Trophoblast cell (in vitro differentiated cells and primary cell): ENCODE data around the gene WDFY1.

Source experiments
- DNase-seq, 2 donors: peaks; one replicate each; pipeline ENCODE4 v3.0.0-alpha.2; 2016
- H2AFZ ChIP-seq: 2 replicates; pipeline ENCODE4 v1.6.1; 2013; ENCODE audit warnings: low read length, moderate library complexity, mild to moderate bottlenecking; ENCODE audit not compliant: insufficient read depth, poor library complexity
- H2AK5ac ChIP-seq: 2 replicates; pipeline ENCODE4 v1.6.1; 2013; ENCODE audit warnings: mild to moderate bottlenecking, low read length
- H2BK120ac ChIP-seq: 2 replicates; pipeline ENCODE4 v1.6.1; 2013; ENCODE audit warnings: low read length, mild to moderate bottlenecking, moderate library complexity; ENCODE audit not compliant: insufficient read depth, poor library complexity
- H2BK12ac ChIP-seq: 2 replicates; pipeline ENCODE4 v1.6.1; 2013; ENCODE audit warnings: mild to moderate bottlenecking, low read length, moderate library complexity
- H2BK5ac ChIP-seq: 2 replicates; pipeline ENCODE4 v1.6.1; 2013; ENCODE audit warnings: low read length, low read depth, moderate library complexity, mild to moderate bottlenecking; ENCODE audit not compliant: poor library complexity
- H3K14ac ChIP-seq: 2 replicates; pipeline ENCODE4 v1.6.1; 2013; ENCODE audit warnings: mild to moderate bottlenecking, low read length
- H3K18ac ChIP-seq: 2 replicates; pipeline ENCODE4 v1.6.1; 2013; ENCODE audit warnings: mild to moderate bottlenecking, low read length
- H3K23ac ChIP-seq: 2 replicates; pipeline ENCODE4 v1.6.1; 2013; ENCODE audit warnings: low read length
- H3K27ac ChIP-seq: 2 replicates; pipeline ENCODE4 v1.5.1; 2013; ENCODE audit warnings: low read depth, mild to moderate bottlenecking, inconsistent platforms, low read length, moderate library complexity
- H3K27me3 ChIP-seq: 2 replicates; pipeline ENCODE4 v1.6.1; 2013; ENCODE audit warnings: inconsistent platforms, mild to moderate bottlenecking, low read length, moderate library complexity; ENCODE audit not compliant: insufficient read depth
- H3K36me3 ChIP-seq, 2 experiments: 1 replicate in 1 of 2; 2 replicates in 1 of 2; pipeline ENCODE4 v1.6.1; 2013; ENCODE audit warnings: low read length in 2 of 2, mild to moderate bottlenecking in 2 of 2, moderate library complexity in 1 of 2; ENCODE audit not compliant: insufficient read depth in 2 of 2, control insufficient read depth in 1 of 2
- H3K4ac ChIP-seq: 2 replicates; pipeline ENCODE4 v1.6.1; 2013; ENCODE audit warnings: low read depth, mild to moderate bottlenecking, low read length, moderate library complexity
- H3K4me1 ChIP-seq, 2 experiments: 1 replicate in 1 of 2; 2 replicates in 1 of 2; pipeline ENCODE4 v1.6.1; 2013; ENCODE audit warnings: low read length in 2 of 2, mild to moderate bottlenecking in 2 of 2, moderate library complexity in 1 of 2; ENCODE audit not compliant: insufficient read depth in 2 of 2, control insufficient read depth in 1 of 2
- H3K4me2 ChIP-seq: 2 replicates; pipeline ENCODE4 v1.6.1; 2013; ENCODE audit warnings: inconsistent platforms, mild to moderate bottlenecking, low read length, moderate library complexity
- H3K4me3 ChIP-seq: 2 replicates; pipeline ENCODE4 v1.5.1; 2013; ENCODE audit warnings: mild to moderate bottlenecking, low read depth, low read length, inconsistent platforms
- H3K79me1 ChIP-seq: one replicate; pipeline ENCODE4 v1.6.1; 2013; ENCODE audit warnings: low read length
- H3K79me2 ChIP-seq: 2 replicates; pipeline ENCODE4 v1.6.1; 2013; ENCODE audit warnings: low read length, mild to moderate bottlenecking; ENCODE audit not compliant: control insufficient read depth, insufficient read depth, poor library complexity
- H3K9ac ChIP-seq: 2 replicates; pipeline ENCODE4 v1.6.1; 2013; ENCODE audit warnings: mild to moderate bottlenecking, low read length
- H3K9me3 ChIP-seq: 2 replicates; pipeline ENCODE4 v1.6.1; 2013; ENCODE audit warnings: low read depth, mild to moderate bottlenecking, control low read depth, inconsistent platforms, low read length; ENCODE audit not compliant: insufficient read depth
- H4K12ac ChIP-seq: 2 replicates; pipeline ENCODE4 v1.6.1; 2013; ENCODE audit warnings: low read depth, mild to moderate bottlenecking, low read length, moderate library complexity
- H4K8ac ChIP-seq: 2 replicates; pipeline ENCODE4 v1.6.1; 2013; ENCODE audit warnings: low read depth, mild to moderate bottlenecking, low read length, moderate library complexity
- H4K91ac ChIP-seq: one replicate; pipeline ENCODE4 v1.6.1; 2013; ENCODE audit warnings: low read depth, mild to moderate bottlenecking, low read length, moderate library complexity
- WGBS: extraction: QIAGEN DNeasy Blood & Tissue Kit; methylation state at CpG from one replicate; pipeline ENCODE4 v1.1.7; 2013; ENCODE audit warnings: missing lambda C conversion rate; ENCODE audit not compliant: insufficient read length, insufficient coverage; ENCODE audit errors: extremely low coverage; 5-methylcytosine and 5-hydroxymethylcytosine counted together

WDFY1 gene

GRCh38 chr2:223973606-223974005, 28.5 kb upstream of the WDFY1 start:
- H3K4me2 ChIP-seq: no peak overlapping the region
- no CpG with 5 or more reads among the region's 3 CpGs for WGBS
- H3K9me3 ChIP-seq: no peaks in the 10 kb centered on the region
- no peaks in the 10 kb centered on the region for H3K27me3 ChIP-seq
- H3K9ac ChIP-seq: no peak overlapping the region
- no peak overlapping the region for H4K91ac ChIP-seq
- no peak for DNase-seq
- no peak overlapping the region for H2BK12ac ChIP-seq
- H3K27ac ChIP-seq: no peak overlapping the region
- H2AK5ac ChIP-seq: no peak overlapping the region
- H3K23ac ChIP-seq: no peak overlapping the region
- H3K36me3 ChIP-seq: peaks cover 0 to 2% of the 10 kb centered on the region in 2 experiments
- H3K79me2 ChIP-seq: no peaks in the 10 kb centered on the region
- H3K4ac ChIP-seq: no peak overlapping the region
- no peak overlapping the region for H3K4me3 ChIP-seq
- no peaks in the 10 kb centered on the region for H3K4me1 ChIP-seq
- H3K14ac ChIP-seq: no peak overlapping the region
- no peak overlapping the region for H4K12ac ChIP-seq
- no peak overlapping the region for H3K18ac ChIP-seq
- H2BK120ac ChIP-seq: no peak overlapping the region
- no peaks in the 10 kb centered on the region for H3K79me1 ChIP-seq
- no peak overlapping the region for H2AFZ ChIP-seq
- no peak overlapping the region for H4K8ac ChIP-seq
- no peak overlapping the region for H2BK5ac ChIP-seq

DNA sequence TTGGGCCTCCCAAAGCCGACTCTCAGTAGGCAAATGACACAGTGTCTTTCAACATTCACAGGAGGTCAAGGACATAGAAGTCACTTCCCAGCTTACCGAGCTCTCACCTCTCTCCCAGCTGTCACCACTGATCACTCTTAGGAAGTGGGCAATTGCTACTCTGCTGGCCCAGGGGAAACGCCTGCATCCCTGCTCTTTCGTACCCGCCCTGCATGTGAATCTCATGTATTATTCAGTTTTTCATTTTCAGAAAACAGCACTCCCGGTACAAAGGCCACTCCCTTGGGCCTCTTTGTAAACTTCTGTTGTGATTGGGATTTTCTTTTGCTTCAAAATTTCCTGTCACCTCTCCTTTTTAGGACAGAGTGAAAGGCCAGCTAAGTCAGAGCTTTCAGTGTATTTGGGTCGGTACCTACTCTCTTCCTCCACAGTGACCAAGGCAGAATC, 27.5 kb upstream of the WDFY1 start:
- no peak overlapping the region for H3K4me3 ChIP-seq
- H2BK120ac ChIP-seq: no peak overlapping the region
- H2BK5ac ChIP-seq: no peak overlapping the region
- H2AK5ac ChIP-seq: no peak overlapping the region
- no peak overlapping the region for H3K4ac ChIP-seq
- no peak overlapping the region for H3K23ac ChIP-seq
- WGBS: no CpG with 5 or more reads among the region's 7 CpGs
- H3K27me3 ChIP-seq: no peaks in the 10 kb centered on the region
- H4K91ac ChIP-seq: no peak overlapping the region
- DNase-seq: no peak
- H3K14ac ChIP-seq: no peak overlapping the region
- H2BK12ac ChIP-seq: no peak overlapping the region
- no peaks in the 10 kb centered on the region for H3K9me3 ChIP-seq
- no peaks in the 10 kb centered on the region for H3K79me1 ChIP-seq
- no peak overlapping the region for H3K18ac ChIP-seq
- no peak overlapping the region for H2AFZ ChIP-seq
- no peak overlapping the region for H3K4me2 ChIP-seq
- no peaks in the 10 kb centered on the region for H3K79me2 ChIP-seq
- no peak overlapping the region for H4K12ac ChIP-seq
- no peak overlapping the region for H3K27ac ChIP-seq
- no peak overlapping the region for H3K9ac ChIP-seq
- no peaks in the 10 kb centered on the region for H3K4me1 ChIP-seq
- H4K8ac ChIP-seq: no peak overlapping the region
- H3K36me3 ChIP-seq: no peaks in the 10 kb centered on the region

- WGBS: no CpG with 5 or more reads among the region's 5 CpGs
- H3K9me3 ChIP-seq: no peaks in the 10 kb centered on the region
- H3K4me2 ChIP-seq: no peak overlapping the region
- H3K4me3 ChIP-seq: no peak overlapping the region
- H4K12ac ChIP-seq: no peak overlapping the region
- H2BK5ac ChIP-seq: no peak overlapping the region
- H3K9ac ChIP-seq: no peak overlapping the region
- no peak overlapping the region for H3K23ac ChIP-seq
- H3K4me1 ChIP-seq: no peaks in the 10 kb centered on the region
- H4K91ac ChIP-seq: no peak overlapping the region
- no peak overlapping the region for H4K8ac ChIP-seq
- peak in 1 of 2 donors; percentile 33 for DNase-seq
- no peak overlapping the region for H2BK12ac ChIP-seq
- no peak overlapping the region for H3K4ac ChIP-seq
- H3K18ac ChIP-seq: no peak overlapping the region
- H2BK120ac ChIP-seq: no peak overlapping the region
- H3K79me1 ChIP-seq: no peaks in the 10 kb centered on the region
- H3K27me3 ChIP-seq: no peaks in the 10 kb centered on the region
- H3K14ac ChIP-seq: no peak overlapping the region
- H2AK5ac ChIP-seq: no peak overlapping the region
- H2AFZ ChIP-seq: no peak overlapping the region
- no peaks in the 10 kb centered on the region for H3K79me2 ChIP-seq
- peaks cover 6% of the 10 kb centered on the region in 2 experiments for H3K36me3 ChIP-seq
- no peak overlapping the region for H3K27ac ChIP-seq
Observed at GRCh38 chr2:223971731-223972130, 26.6 kb upstream of the WDFY1 start.

DNA sequence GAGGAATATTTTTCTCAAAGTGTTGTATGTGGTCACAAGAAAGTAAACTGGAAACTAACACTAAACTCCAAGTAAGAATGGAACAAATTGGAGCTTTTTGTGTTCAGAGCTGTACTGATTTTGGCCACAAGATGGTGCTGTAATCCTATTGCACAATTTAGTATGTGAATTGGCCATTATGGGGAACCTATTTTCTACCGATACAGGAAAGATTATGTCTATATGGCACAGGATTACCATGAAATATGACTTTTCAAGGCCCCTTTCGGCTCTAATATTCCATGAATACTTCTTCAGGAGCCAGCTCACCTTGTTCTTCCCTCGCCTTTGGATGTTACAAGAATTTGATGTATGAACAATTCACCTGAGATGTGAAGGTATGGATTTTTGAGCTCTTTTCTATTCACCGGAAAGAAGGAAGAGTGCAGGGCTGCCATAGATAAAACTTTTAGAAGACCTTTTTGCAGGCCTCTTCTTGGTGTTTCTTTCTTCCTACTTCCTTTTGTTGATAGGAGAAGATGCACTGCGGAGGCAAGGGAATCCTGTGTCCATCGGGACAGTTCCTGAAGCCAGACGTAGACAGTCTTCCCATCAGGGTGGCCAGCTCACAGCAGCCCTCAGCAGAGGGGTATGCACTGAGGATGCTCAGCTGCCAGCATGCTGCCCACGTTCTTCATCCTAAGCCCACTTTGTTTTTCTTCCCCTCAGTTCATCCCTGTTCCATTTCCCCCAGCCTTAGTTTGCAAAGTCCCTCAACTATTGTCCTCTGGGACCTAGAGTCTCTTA, 25.4 kb upstream of the WDFY1 start:
- H3K18ac ChIP-seq: no peak overlapping the region
- H2AK5ac ChIP-seq: no peak overlapping the region
- no peak overlapping the region for H2AFZ ChIP-seq
- no peak overlapping the region for H3K9ac ChIP-seq
- no peak overlapping the region for H2BK120ac ChIP-seq
- no peak overlapping the region for H2BK12ac ChIP-seq
- H3K27ac ChIP-seq: no peak overlapping the region
- no peak overlapping the region for H3K4me3 ChIP-seq
- no peaks in the 10 kb centered on the region for H3K79me2 ChIP-seq
- H3K23ac ChIP-seq: no peak overlapping the region
- no peak overlapping the region for H2BK5ac ChIP-seq
- WGBS: no CpG with 5 or more reads among the region's 8 CpGs
- H4K12ac ChIP-seq: no peak overlapping the region
- no peak overlapping the region for H4K8ac ChIP-seq
- H3K4ac ChIP-seq: no peak overlapping the region
- H3K79me1 ChIP-seq: no peaks in the 10 kb centered on the region
- no peak overlapping the region for H4K91ac ChIP-seq
- peak; percentile 64 to 94 for DNase-seq
- H3K4me1 ChIP-seq: no peaks in the 10 kb centered on the region
- peaks cover 10 to 11% of the 10 kb centered on the region in 2 experiments for H3K36me3 ChIP-seq
- H3K14ac ChIP-seq: no peak overlapping the region
- H3K9me3 ChIP-seq: no peaks in the 10 kb centered on the region
- H3K27me3 ChIP-seq: no peaks in the 10 kb centered on the region
- H3K4me2 ChIP-seq: no peak overlapping the region
